ENCODE measurements around the gene MCM3.

The MCM3 gene

GRCh38 chr6:52284460-52285176, at the start of gene MCM3:
TSS of gene MCM3 (minus strand) at chr6:52284742. CDS start at chr6:52284674, 68 bp downstream.
- peak; percentile 98 for DNase-seq (ENCODE audit: low spot score)

GRCh38 chr6:52333840-52334200, 49.3 kb upstream of the MCM3 start:
- no peak for DNase-seq (ENCODE audit: low spot score)

- DNase-seq (ENCODE audit: low spot score) = no peak
Observed at GRCh38 chr6:52331793-52332457, 47.4 kb upstream of the MCM3 start.

GRCh38 chr6:52330470-52330869, 45.9 kb upstream of the MCM3 start:
- no peak for DNase-seq (ENCODE audit: low spot score)

GRCh38 chr6:52328729-52329128, 44.2 kb upstream of the MCM3 start:
- no peak for DNase-seq (ENCODE audit: low spot score)

GRCh38 chr6:52328303-52328662, 43.7 kb upstream of the MCM3 start:
- DNase-seq (ENCODE audit: low spot score) = no peak

GRCh38 chr6:52326540-52327364, 42.2 kb upstream of the MCM3 start:
- no peak for DNase-seq (ENCODE audit: low spot score)

GRCh38 chr6:52325695-52326471, 41.3 kb upstream of the MCM3 start:
- no peak for DNase-seq (ENCODE audit: low spot score)

GRCh38 chr6:52324189-52324588, 39.6 kb upstream of the MCM3 start:
- DNase-seq (ENCODE audit: low spot score) = no peak

GRCh38 chr6:52317841-52318581, 33.5 kb upstream of the MCM3 start:
- peak; percentile 81 for DNase-seq (ENCODE audit: low spot score)

- no peak for DNase-seq (ENCODE audit: low spot score)
Observed at GRCh38 chr6:52317211-52317610, 32.7 kb upstream of the MCM3 start.

GRCh38 chr6:52314752-52315151, 30.2 kb upstream of the MCM3 start:
- DNase-seq (ENCODE audit: low spot score) = no peak

- no peak for DNase-seq (ENCODE audit: low spot score)
Observed at GRCh38 chr6:52312461-52312860, 27.9 kb upstream of the MCM3 start.

GRCh38 chr6:52310932-52311331, 26.4 kb upstream of the MCM3 start:
- DNase-seq (ENCODE audit: low spot score) = no peak

- DNase-seq (ENCODE audit: low spot score) = no peak
Observed at GRCh38 chr6:52307900-52308372, 23.4 kb upstream of the MCM3 start.

- DNase-seq (ENCODE audit: low spot score) = no peak
Observed at GRCh38 chr6:52306972-52307870, 22.7 kb upstream of the MCM3 start.

GRCh38 chr6:52305948-52306767, 21.6 kb upstream of the MCM3 start:
- no peak for DNase-seq (ENCODE audit: low spot score)

GRCh38 chr6:52305411-52305810, 20.9 kb upstream of the MCM3 start:
- DNase-seq (ENCODE audit: low spot score) = peak; percentile 35

- DNase-seq (ENCODE audit: low spot score) = peak; percentile 73
Observed at GRCh38 chr6:52304983-52305390, 20.4 kb upstream of the MCM3 start.
